Activated naive CD4-positive, alpha-beta T cell treated with anti-CD3 and anti-CD28 coated beads, Interleukin-2, amount 10 ng/mL, durations not matched to agents 7 days and 5 days (primary cell): ENCODE results near the gene PCDHGC4.

ENCODE experiments used
- CTCF ChIA-PET: fragments of 350-600 bp; sonication (Branson Sonifier 250); formaldehyde crosslinking; loops from one replicate; lab custom pipeline; 2021; ENCODE audit warnings: antibody characterized with exemption; lab: Charles Lee
- DNase-seq: peaks from one replicate; pipeline ENCODE4 v3.0.0-alpha.2; 2020
- H3K27ac Mint-ChIP-seq: one replicate; pipeline ENCODE4 v1.8.0; 2021; ENCODE audit warnings: mild to moderate bottlenecking, moderate library complexity, mixed read lengths
- H3K27me3 Mint-ChIP-seq: one replicate; pipeline ENCODE4 v1.8.0; 2021; ENCODE audit warnings: mild to moderate bottlenecking, mixed read lengths
- H3K36me3 Mint-ChIP-seq: one replicate; pipeline ENCODE4 v1.8.0; 2021; ENCODE audit warnings: mixed read lengths
- H3K4me1 Mint-ChIP-seq: one replicate; pipeline ENCODE4 v1.8.0; 2021; ENCODE audit warnings: mixed read lengths
- H3K4me3 Mint-ChIP-seq: one replicate; pipeline ENCODE4 v1.8.0; 2021; ENCODE audit warnings: mild to moderate bottlenecking, moderate library complexity, mixed read lengths
- H3K9me3 Mint-ChIP-seq: one replicate; pipeline ENCODE4 v1.8.0; 2021; ENCODE audit warnings: mixed read lengths

The PCDHGC4 gene

GRCh38 chr5:141534492-141535213, 49.8 kb downstream of the PCDHGC4 start:
- Mint-ChIP-seq H3K36me3 (peaks cover 29% of the 10 kb centered on the region), H3K27me3 (no peaks in the 10 kb centered on the region), H3K4me3 (no peak overlapping the region), H3K9me3 (no peaks in the 10 kb centered on the region), H3K4me1 (no peaks in the 10 kb centered on the region), H3K27ac (peak overlapping the region; percentile 22)
- CTCF ChIA-PET = interaction anchor here (2.8 kb wide), 1 partner anchor 10 kb away, joined by 12 read pairs; no protein-coding TSS in a partner anchor
- DNase-seq = no peak
